SU-DHL-6 (cell line): ENCODE data around the gene C10orf71.

Experiments used
- H2AFZ ChIP-seq: fragments of 200-600 bp; sonication (generic); 2 replicates; pipeline ENCODE4 v1.6.1; 2014; ENCODE audit warnings: low read depth, mild to moderate bottlenecking, moderate library complexity, mixed read lengths, antibody characterized with exemption, low read length; ENCODE audit not compliant: severe bottlenecking
- H3F3A ChIP-seq: fragments of 200-600 bp; shearing (Covaris generic); 2 replicates; pipeline ENCODE4 v1.6.0; 2016; ENCODE audit warnings: antibody characterized with exemption, mild to moderate bottlenecking; ENCODE audit not compliant: insufficient read depth
- H3K27ac ChIP-seq: fragments of 200-600 bp; sonication (generic); 2 replicates; pipeline ENCODE4 v1.5.1; 2016; ENCODE audit warnings: low read depth, mild to moderate bottlenecking, low read length, moderate library complexity, mixed read lengths
- H3K27me3 ChIP-seq: fragments of 200-600 bp; sonication (generic), shearing (Covaris generic); 2 replicates; pipeline ENCODE4 v1.6.0; 2014; ENCODE audit warnings: mild to moderate bottlenecking, low read length
- H3K36me3 ChIP-seq: fragments of 200-600 bp; sonication (generic); 2 replicates; pipeline ENCODE4 v1.6.1; 2014; ENCODE audit warnings: mild to moderate bottlenecking, low read length, mixed read lengths
- H3K4me2 ChIP-seq: fragments of 300-600, 200-600 bp; shearing (Covaris generic), sonication (generic); 2 replicates; pipeline ENCODE4 v1.6.0; 2014; ENCODE audit warnings: low read length, low read depth, mild to moderate bottlenecking; ENCODE audit not compliant: poor library complexity, severe bottlenecking
- H3K4me3 ChIP-seq: fragments of 200-600 bp; sonication (generic); 2 replicates; pipeline ENCODE4 v1.5.1; 2014; ENCODE audit warnings: antibody characterized with exemption, low read length, mild to moderate bottlenecking, mixed read lengths; ENCODE audit not compliant: insufficient read depth, poor library complexity, severe bottlenecking
- H3K79me2 ChIP-seq: fragments of 200-600 bp; sonication (generic); 2 replicates; pipeline ENCODE4 v1.6.1; 2014; ENCODE audit warnings: mild to moderate bottlenecking, low read length, moderate library complexity; ENCODE audit not compliant: insufficient read depth
- H3K9ac ChIP-seq: fragments of 200-600 bp; sonication (generic); 2 replicates; pipeline ENCODE4 v1.7.0; 2014; ENCODE audit warnings: mild to moderate bottlenecking, low read length
- H3K9me2 ChIP-seq: fragments of 200-600 bp; sonication (generic); replicated peaks from 2 replicates; pipeline ENCODE4 v1.6.1; 2014; ENCODE audit warnings: low read length; ENCODE audit not compliant: insufficient read depth
- H3K9me3 ChIP-seq: fragments of 200-600 bp; sonication (generic); 2 replicates; pipeline ENCODE4 v1.6.1; 2014; ENCODE audit warnings: low read length, mixed read lengths; ENCODE audit not compliant: insufficient read depth
- H4K20me1 ChIP-seq: fragments of 200-600 bp; sonication (generic); 2 replicates; pipeline ENCODE4 v1.6.1; 2014; ENCODE audit warnings: low read depth, mild to moderate bottlenecking, antibody characterized with exemption, low read length, moderate library complexity, mixed read lengths
- CTCF ChIP-seq: fragments of 200-600 bp; sonication (generic); IDR thresholded peaks from one replicate; pipeline ENCODE4 v1.5.1; 2017; ENCODE audit warnings: antibody characterized with exemption, mild to moderate bottlenecking, low read length, moderate library complexity; ENCODE audit not compliant: insufficient read depth, poor library complexity, severe bottlenecking
- EZH2phosphoT487 ChIP-seq: fragments of 200-600 bp; sonication (generic), shearing (Covaris generic); conservative IDR thresholded peaks from 2 replicates; pipeline ENCODE4 v1.6.1; 2018; ENCODE audit warnings: mild to moderate bottlenecking, antibody characterized with exemption, low read length, moderate library complexity, mixed read lengths

The C10orf71 gene

DNA sequence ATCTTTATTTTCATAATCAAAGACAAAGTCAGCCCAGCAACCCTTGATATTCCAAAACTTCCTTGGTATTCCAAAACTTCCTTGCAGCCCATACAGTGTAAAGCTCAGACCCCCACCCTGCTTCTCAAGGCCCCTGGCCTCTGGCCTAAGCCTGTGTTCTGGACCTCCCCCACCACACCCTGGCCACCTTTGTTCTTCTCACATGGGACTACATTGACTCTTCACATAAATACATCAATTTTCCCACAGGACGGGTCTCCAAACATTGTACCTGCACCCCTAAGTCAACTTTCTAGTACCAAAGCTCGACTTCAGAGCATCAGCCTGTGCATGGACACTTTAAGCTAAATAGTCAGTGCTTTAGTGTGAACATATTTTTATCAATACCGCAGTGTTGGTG is 56.3 kb downstream of the C10orf71 start:
- Histone ChIP-seq H3K9ac (no peak overlapping the region), H3K27ac (no peak overlapping the region), H3K27me3 (no peaks in the 10 kb centered on the region), H3K4me2 (no peak overlapping the region), H3K4me3 (no peak overlapping the region), H2AFZ (no peak overlapping the region), H3K9me3 (0 out of 2 replicates have a peak, but pooled peaks cover 4% of the 10 kb centered on the region), H4K20me1 (no peaks in the 10 kb centered on the region), H3K9me2 (no peaks in the 10 kb centered on the region), H3F3A (no peaks in the 10 kb centered on the region), H3K79me2 (no peaks in the 10 kb centered on the region), H3K36me3 (no peaks in the 10 kb centered on the region)
- TF ChIP-seq CTCF (no peak), EZH2phosphoT487 (no peak)

- H3F3A ChIP-seq, result no peaks in the 10 kb centered on the region
- no peak overlapping the region for H3K9ac ChIP-seq
- H3K27me3 ChIP-seq, result no peaks in the 10 kb centered on the region
- no peak overlapping the region for H3K4me2 ChIP-seq
- H3K9me3 ChIP-seq, result 0 out of 2 replicates have a peak, but pooled peaks cover 4% of the 10 kb centered on the region
- H2AFZ ChIP-seq, result no peak overlapping the region
- no peak overlapping the region for H3K27ac ChIP-seq
- no peaks in the 10 kb centered on the region for H3K79me2 ChIP-seq
- H3K36me3 ChIP-seq, result no peaks in the 10 kb centered on the region
- TF ChIP-seq EZH2phosphoT487, result no peak
- TF ChIP-seq CTCF, result no peak
- no peak overlapping the region for H3K4me3 ChIP-seq
- no peaks in the 10 kb centered on the region for H3K9me2 ChIP-seq
- no peaks in the 10 kb centered on the region for H4K20me1 ChIP-seq
Measured at GRCh38 chr10:49356181-49356580, 57.2 kb downstream of the C10orf71 start.

DNA sequence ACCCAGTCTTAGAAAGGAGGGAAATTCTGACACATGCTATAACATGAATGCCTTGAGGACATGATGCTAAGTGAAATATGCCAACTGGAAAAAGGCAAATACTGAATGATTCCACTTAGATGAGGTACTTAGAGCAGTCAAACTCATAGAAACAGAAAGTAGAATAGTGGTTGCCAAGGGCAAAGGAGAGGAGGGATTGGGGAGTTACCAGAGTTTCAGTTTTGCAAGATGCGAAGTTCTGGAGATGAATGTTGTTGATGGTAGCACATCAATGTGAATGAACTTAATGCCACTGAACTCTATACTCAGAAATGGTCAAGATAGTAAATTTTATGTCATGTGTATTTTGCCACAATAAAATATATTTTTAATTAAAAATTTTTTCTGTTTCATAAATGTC is 58.0 kb downstream of the C10orf71 start:
- Histone ChIP-seq H3K9me3 (0 out of 2 replicates have a peak, but pooled peaks cover 4% of the 10 kb centered on the region), H3F3A (no peaks in the 10 kb centered on the region), H3K36me3 (no peaks in the 10 kb centered on the region), H3K4me2 (no peak overlapping the region), H3K9me2 (no peaks in the 10 kb centered on the region), H3K27ac (no peak overlapping the region), H3K9ac (no peak overlapping the region), H3K27me3 (no peaks in the 10 kb centered on the region), H3K79me2 (no peaks in the 10 kb centered on the region), H2AFZ (no peak overlapping the region), H3K4me3 (no peak overlapping the region), H4K20me1 (no peaks in the 10 kb centered on the region)
- TF ChIP-seq EZH2phosphoT487, result no peak
- no peak for TF ChIP-seq CTCF
